Cardiac septum (tissue), 1 donor: ENCODE results near the gene LONP2. TPM values are rescaled to one million over a fixed set of nuclear protein-coding genes. Genes with fewer than 3 reads are reported as not detected.
"Not testable (repeated sequence)": the region's sequence is repeated elsewhere in the genome, so short reads cannot be mapped to it uniquely, and the experiment has no call there.

Experiments
- DNase-seq: peaks from one replicate; pipeline ENCODE4 v3.0.0-alpha.2; 2020; ENCODE audit warnings: low spot score
- intact Hi-C: fragments of 100-400 bp; cut with DNase I; formaldehyde crosslinking; loops from one replicate; pipeline ENCODE4 v1.14.0; 2022
- total RNA-seq: library from RNA; stranded (reverse); fragmentation: NEBNext Ultra II Directional; extraction: Animal tissue kit (Norgen Biotek cat#: 25700); gene quantifications from one replicate; pipeline ENCODE4 v1.2.1, GENCODE V29; 2021
- donor health status: DM: no; HTN: no; CAD: no.

Gene LONP2
- total RNA-seq, 1 donor from 2014 or later, result 68.1 TPM

GRCh38 chr16:48378276-48378675 is 134.2 kb downstream of the LONP2 start:
- intact Hi-C loops, result no loop called here
- DNase-seq, result no peak

- intact Hi-C loops, result no loop called here
- DNase-seq, result no peak
Measured at GRCh38 chr16:48378836-48379235, 134.7 kb downstream of the LONP2 start.

- intact Hi-C loops, result loop anchor here (10.0 kb wide), 1 partner anchor 154 kb away; no protein-coding TSS in a partner anchor
- DNase-seq, result no peak
Measured at GRCh38 chr16:48381201-48381600, 137.1 kb downstream of the LONP2 start.

GRCh38 chr16:48382131-48382530 is 138.0 kb downstream of the LONP2 start:
- no peak for DNase-seq
- intact Hi-C loops, result loop anchor here (10.0 kb wide), 1 partner anchor 153 kb away; no protein-coding TSS in a partner anchor

GRCh38 chr16:48383009-48383876 is 139.1 kb downstream of the LONP2 start:
- intact Hi-C loops, result loop anchor here (10.0 kb wide), 1 partner anchor 152 kb away; no protein-coding TSS in a partner anchor
- DNase-seq, result no peak

- intact Hi-C loops, result loop anchor here (1.0 to 10.0 kb wide), 2 partner anchors 19 to 151 kb away; no protein-coding TSS in a partner anchor
- no peak for DNase-seq
Measured at GRCh38 chr16:48383877-48384519, 139.9 kb downstream of the LONP2 start.

- DNase-seq, result peak; percentile 78
- intact Hi-C loops, result loop anchor here (1.0 to 10.0 kb wide), 2 partner anchors 19 to 150 kb away; no protein-coding TSS in a partner anchor
Measured at GRCh38 chr16:48384520-48385252, 140.6 kb downstream of the LONP2 start.

GRCh38 chr16:48385253-48386150 is 141.4 kb downstream of the LONP2 start, which contains the start of gene SIAH1:
TSS of gene SIAH1 (minus strand) at chr16:48385413. CDS start at chr16:48362428, 22,985 bp downstream.
- intact Hi-C loops, result loop anchor here (10.0 kb wide), 1 partner anchor 149 kb away; no protein-coding TSS in a partner anchor
- peak; percentile 94 for DNase-seq

GRCh38 chr16:48386559-48387312 is 142.6 kb downstream of the LONP2 start:
- no peak for DNase-seq
- intact Hi-C loops, result loop anchor here (10.0 kb wide), 1 partner anchor 148 kb away; no protein-coding TSS in a partner anchor

GRCh38 chr16:48392407-48392806 is 148.3 kb downstream of the LONP2 start:
- intact Hi-C loops, result no loop called here
- no peak for DNase-seq

GRCh38 chr16:48393485-48394354 is 149.6 kb downstream of the LONP2 start:
- intact Hi-C loops, result no loop called here
- no peak for DNase-seq

GRCh38 chr16:48394355-48394703 is 150.2 kb downstream of the LONP2 start:
- no peak for DNase-seq
- intact Hi-C loops, result no loop called here

GRCh38 chr16:48395375-48395774 is 151.3 kb downstream of the LONP2 start:
- DNase-seq, result no peak
- intact Hi-C loops, result no loop called here

GRCh38 chr16:48402547-48402946 is 158.4 kb downstream of the LONP2 start:
- intact Hi-C loops, DNase-seq: not testable (repeated sequence)

- no peak for DNase-seq
- intact Hi-C loops, result no loop called here
Measured at GRCh38 chr16:48405153-48405552, 161.1 kb downstream of the LONP2 start.

- no peak for DNase-seq
- intact Hi-C loops, result no loop called here
Measured at GRCh38 chr16:48405907-48406306, 161.8 kb downstream of the LONP2 start.
